Heart right ventricle (tissue), 16 donors: ENCODE data around the gene ADGRG6. TPM values are rescaled to one million over a fixed set of nuclear protein-coding genes. Genes with fewer than 3 reads are reported as not detected.

Source experiments
- ATAC-seq, 8 donors: fragments of 200-7000 bp; cut with Tn5 transposase; one replicate each; pipeline ENCODE4 v1.9.1; 2020; ENCODE audit warnings: mild to moderate bottlenecking in 8 of 8, moderate library complexity in 8 of 8, moderate number of reproducible peaks in 1 of 8
- DNase-seq, 2 donors: peaks; one replicate each; pipeline ENCODE4 v3.0.0-alpha.2; 2020
- H3K27ac ChIP-seq, 10 donors: fragments of 200-600 bp; sonication (generic) in 2 of 10; one replicate each; pipeline versions ENCODE4 v1.5.0 to v1.8.0; 2020 to 2022; ENCODE audit warnings: mild to moderate bottlenecking in 3 of 10
- H3K27me3 ChIP-seq, 7 donors: fragments of 200-600 bp; one replicate each; pipeline ENCODE4 v1.8.0; 2021 to 2022; ENCODE audit warnings: mild to moderate bottlenecking in 2 of 7
- H3K36me3 ChIP-seq, 9 donors: fragments of 200-600 bp; sonication (generic) in 1 of 9; one replicate each; pipeline versions ENCODE4 v1.5.0 to v1.8.0; 2020 to 2022; ENCODE audit warnings: mild to moderate bottlenecking in 2 of 9
- H3K4me1 ChIP-seq, 9 donors: fragments of 200-600 bp; sonication (generic) in 1 of 9; one replicate each; pipeline versions ENCODE4 v1.5.0 to v1.8.0; 2020 to 2022; ENCODE audit warnings: mild to moderate bottlenecking in 4 of 9
- H3K4me3 ChIP-seq, 10 donors: fragments of 200-600 bp; sonication (generic) in 2 of 10; one replicate each; pipeline versions ENCODE4 v1.5.0 to v1.8.0; 2020 to 2022; ENCODE audit warnings: mild to moderate bottlenecking in 7 of 10, moderate library complexity in 2 of 10
- H3K9me3 ChIP-seq, 11 donors: fragments of 200-600 bp in 10 of 11; sonication (generic) in 2 of 11; one replicate each; pipeline versions ENCODE4 v1.5.0 to v1.8.0; 2013 to 2022; ENCODE audit warnings: mild to moderate bottlenecking in 2 of 11, control low read depth in 1 of 11, moderate library complexity in 1 of 11
- WGBS, 2 donors: extraction: QIAGEN DNeasy Blood & Tissue Kit; methylation state at CpG; one replicate each; pipeline ENCODE4 v1.1.7; 2013; ENCODE audit warnings: inconsistent platforms in 1 of 2; 5-methylcytosine and 5-hydroxymethylcytosine counted together
- intact Hi-C, 10 donors: fragments of 100-400 bp; cut with DNase I; formaldehyde crosslinking; loops; one replicate each; pipeline versions ENCODE4 v1.11.1 to v1.14.2; 2022
- polyA plus RNA-seq, 2 donors: library from polyadenylated mRNA; stranded (reverse); fragments of 200-250 nt; gene quantifications; one replicate each; pipeline ENCODE4 v1.2.3, GENCODE V29; 2013
- total RNA-seq, 10 donors: library from RNA; stranded (reverse); fragmentation: NEBNext Ultra II Directional in 3 of 10; extraction: Animal tissue kit (Norgen Biotek cat#: 25700) in 3 of 10; gene quantifications; one replicate each; pipeline versions ENCODE4 v1.2.1 to v1.2.4, GENCODE V29; 2021 to 2023
- TF ChIP-seq, protein P1 (sequence below), 9 donors: fragments of 200-600 bp; sonication (generic) in 2 of 9; IDR thresholded peaks; one replicate each; pipeline versions ENCODE4 v1.5.0 to v1.8.0; 2021 to 2022; ENCODE audit warnings: antibody characterized with exemption in 9 of 9, mild to moderate bottlenecking in 5 of 9, moderate library complexity in 1 of 9
- donor health status: Arrhythmogenic right ventricular cardiomyopathy.
- donor health status: ischemic (EF 13 %, LVEDD 7.1; RV severe dilation, severe dysfunction).
- donor health status: healthy with polysubstance abuse.
- donor health status: DM: no; HTN: yes; CAD: no.
- donor health status: DM: no; HTN: no; CAD: no.
- donor health status: ischemic (EF 25% LVEDD 6.9; RV normal size, moderate dysfunction).
- donor health status: ischemic (EF 25% LVEDD 5.7; RV mildly dilated, moderate dysfunction).
- donor health status: healthy.
- donor health status: DM: yes; HTN: yes; CAD: no.
- donor health status: Ischemic cardiomyopathy.
- donor health status: ischemic (EF 35%, LVEDD 5.7; RV mildly dilated, moderate dysfunction).
- donor health status: nonischemic (EF 11% LVEDD 7.7; RV severe dilation, severe dysfunction).
- donor health status: DM: yes; HTN: yes; CAD: no.
- donor health status: PGD.
- donor health status: ischemic (EF 29% LVEDD 5.4; RV normal size, mild dysfunction).
- donor health status: nonischemic (EF 23%, LVEDD 6.1; RV moderate dilation, normal function).

The ADGRG6 gene
- total and polyA plus RNA-seq, 12 donors: 0.93 to 5.9 (median 3.1) TPM

DNA sequence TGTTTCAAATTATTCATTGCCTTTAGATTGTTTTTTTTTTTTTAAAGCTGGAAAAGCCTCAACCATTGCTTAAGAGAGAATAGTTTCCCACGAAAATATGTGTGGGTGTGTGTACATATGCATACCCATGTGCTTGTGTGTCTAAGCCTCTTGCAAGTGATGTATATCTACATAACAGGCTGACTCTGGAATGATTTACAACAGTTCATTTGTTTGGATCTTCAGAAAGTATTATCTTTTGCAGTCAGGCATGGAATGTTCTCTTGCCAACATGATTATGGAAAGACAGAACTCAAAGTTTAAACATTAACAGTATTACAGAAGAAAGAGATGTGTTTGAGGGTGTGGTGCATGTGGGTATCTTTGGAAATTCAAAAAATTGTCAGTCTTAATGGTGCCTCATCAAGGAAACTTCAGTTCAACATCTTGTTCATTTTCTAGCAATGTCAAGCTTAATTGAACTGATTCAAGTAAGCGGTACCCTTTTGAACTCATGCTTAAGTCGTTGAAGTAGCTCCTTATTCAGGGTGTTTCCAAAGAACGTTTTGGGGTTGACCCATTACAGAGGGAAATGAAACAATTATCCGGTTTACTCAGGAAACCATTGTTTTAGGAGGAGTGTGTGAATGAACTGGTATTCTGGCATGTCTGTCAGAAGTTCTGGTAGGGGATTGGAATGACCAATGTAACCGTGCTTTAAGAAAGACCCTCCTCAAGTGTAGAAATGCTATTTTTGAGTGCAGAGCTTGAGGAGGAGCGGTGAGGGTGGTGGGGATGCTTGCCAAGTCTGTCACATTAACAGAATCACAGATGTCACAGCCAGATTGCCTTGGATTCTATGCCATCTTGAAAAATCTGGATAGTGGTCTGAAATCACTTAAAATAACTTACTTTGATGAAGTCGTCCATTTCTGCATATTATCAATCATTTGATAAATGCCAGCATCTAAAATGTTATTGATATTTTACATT, 60.3 kb downstream of the ADGRG6 start:
- intact Hi-C loops: no loop called here
- Histone ChIP-seq H3K27me3 (peaks cover 0 to 8% (median 0%) of the 10 kb centered on the region in 7 donors), H3K4me3 (no peak overlapping the region), H3K4me1 (peaks cover 0 to 2% (median 0%) of the 10 kb centered on the region in 9 donors), H3K36me3 (no peaks in the 10 kb centered on the region), H3K9me3 (no peaks in the 10 kb centered on the region), H3K27ac (no peak overlapping the region)
- ATAC-seq: no peak
- TF ChIP-seq, protein P1, sequence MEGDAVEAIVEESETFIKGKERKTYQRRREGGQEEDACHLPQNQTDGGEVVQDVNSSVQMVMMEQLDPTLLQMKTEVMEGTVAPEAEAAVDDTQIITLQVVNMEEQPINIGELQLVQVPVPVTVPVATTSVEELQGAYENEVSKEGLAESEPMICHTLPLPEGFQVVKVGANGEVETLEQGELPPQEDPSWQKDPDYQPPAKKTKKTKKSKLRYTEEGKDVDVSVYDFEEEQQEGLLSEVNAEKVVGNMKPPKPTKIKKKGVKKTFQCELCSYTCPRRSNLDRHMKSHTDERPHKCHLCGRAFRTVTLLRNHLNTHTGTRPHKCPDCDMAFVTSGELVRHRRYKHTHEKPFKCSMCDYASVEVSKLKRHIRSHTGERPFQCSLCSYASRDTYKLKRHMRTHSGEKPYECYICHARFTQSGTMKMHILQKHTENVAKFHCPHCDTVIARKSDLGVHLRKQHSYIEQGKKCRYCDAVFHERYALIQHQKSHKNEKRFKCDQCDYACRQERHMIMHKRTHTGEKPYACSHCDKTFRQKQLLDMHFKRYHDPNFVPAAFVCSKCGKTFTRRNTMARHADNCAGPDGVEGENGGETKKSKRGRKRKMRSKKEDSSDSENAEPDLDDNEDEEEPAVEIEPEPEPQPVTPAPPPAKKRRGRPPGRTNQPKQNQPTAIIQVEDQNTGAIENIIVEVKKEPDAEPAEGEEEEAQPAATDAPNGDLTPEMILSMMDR (IDR thresholded peaks at IDR 0.05): no peak
- no peak for DNase-seq
- WGBS, 2 donors: 58 to 59% methylated on average over 8 of the region's 8 CpGs

DNA sequence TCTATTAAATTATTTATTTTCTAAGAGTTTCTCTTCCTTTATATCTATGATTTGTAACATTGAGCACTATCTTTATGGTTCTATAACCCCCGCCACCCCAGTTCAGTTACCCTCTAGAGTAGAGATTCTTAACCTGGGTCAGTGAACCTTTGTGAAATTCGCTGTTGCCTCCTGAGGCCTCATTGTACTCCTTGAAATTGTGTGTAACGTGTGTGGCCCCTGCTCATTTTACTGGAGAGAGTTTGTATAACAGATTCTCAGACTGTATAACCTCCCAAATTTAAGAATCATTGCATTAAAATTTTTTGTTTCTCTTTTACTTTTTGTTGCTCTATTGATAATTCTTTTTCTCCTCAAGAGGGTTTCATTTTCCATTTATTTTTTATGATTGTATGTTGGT, 65.3 kb downstream of the ADGRG6 start:
- H3K4me3 ChIP-seq: no peak overlapping the region
- peaks cover 0 to 8% (median 0%) of the 10 kb centered on the region in 9 donors for H3K4me1 ChIP-seq
- ATAC-seq: no peak
- TF ChIP-seq, protein P1 (IDR thresholded peaks at IDR 0.05): no peak
- WGBS, 2 donors: 88 to 95% methylated on average over 3 of the region's 3 CpGs
- H3K36me3 ChIP-seq: no peaks in the 10 kb centered on the region
- intact Hi-C loops: no loop called here
- peaks cover 0 to 4% (median 0%) of the 10 kb centered on the region in 7 donors for H3K27me3 ChIP-seq
- no peak overlapping the region for H3K27ac ChIP-seq
- DNase-seq: no peak
- H3K9me3 ChIP-seq: no peaks in the 10 kb centered on the region

DNA sequence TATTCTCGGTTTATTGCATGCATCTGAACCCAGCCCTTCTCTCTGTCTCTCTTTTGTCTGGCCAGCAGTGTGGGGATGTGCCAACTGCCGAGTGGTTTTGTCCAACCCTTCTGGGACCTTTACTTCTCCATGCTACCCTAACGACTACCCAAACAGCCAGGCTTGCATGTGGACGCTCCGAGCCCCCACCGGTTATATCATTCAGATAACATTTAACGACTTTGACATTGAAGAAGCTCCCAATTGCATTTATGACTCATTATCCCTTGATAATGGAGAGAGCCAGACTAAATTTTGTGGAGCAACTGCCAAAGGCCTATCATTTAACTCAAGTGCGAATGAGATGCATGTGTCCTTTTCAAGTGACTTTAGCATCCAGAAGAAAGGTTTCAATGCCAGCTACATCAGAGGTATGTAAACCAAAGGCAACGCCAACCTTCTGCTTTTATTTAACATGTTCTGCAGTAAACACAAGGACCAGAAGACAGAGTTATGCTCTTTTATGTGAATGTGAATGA, 65.8 kb downstream of the ADGRG6 start:
- H3K9me3 ChIP-seq: no peaks in the 10 kb centered on the region
- intact Hi-C loops: no loop called here
- no peak overlapping the region for H3K27ac ChIP-seq
- H3K27me3 ChIP-seq: no peaks in the 10 kb centered on the region
- no peak overlapping the region for H3K4me3 ChIP-seq
- H3K36me3 ChIP-seq: no peaks in the 10 kb centered on the region
- ATAC-seq: peak in 4 of 8 donors; percentile 53 to 84 (median 60)
- 29 to 42% methylated on average over 9 of the region's 9 CpGs for WGBS, 2 donors
- TF ChIP-seq, protein P1 (IDR thresholded peaks at IDR 0.05): no peak
- peak in 1 of 2 donors; percentile 12 for DNase-seq
- H3K4me1 ChIP-seq: peaks cover 0 to 8% (median 0%) of the 10 kb centered on the region in 9 donors

DNA sequence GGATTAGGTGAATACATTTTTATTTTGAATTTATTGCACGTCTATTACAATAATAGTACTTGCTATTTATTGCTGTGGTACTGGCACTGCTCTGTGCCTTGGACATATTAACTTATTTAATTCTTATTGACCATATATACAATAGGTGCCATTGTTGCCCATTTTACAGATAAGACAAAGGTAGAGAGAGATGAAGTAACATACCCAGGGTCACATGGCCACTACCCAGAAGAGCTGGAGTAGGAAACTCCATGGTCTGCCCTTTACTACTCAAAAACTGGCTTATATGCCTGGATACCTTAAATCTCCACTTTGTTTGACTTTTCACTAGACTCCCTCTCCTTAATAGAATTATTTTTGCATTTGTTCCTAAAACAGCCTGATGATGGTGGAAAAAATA, 67.5 kb downstream of the ADGRG6 start:
- Histone ChIP-seq H3K9me3 (no peaks in the 10 kb centered on the region), H3K27ac (no peak overlapping the region), H3K27me3 (no peaks in the 10 kb centered on the region), H3K4me1 (peaks cover 0 to 8% (median 0%) of the 10 kb centered on the region in 9 donors), H3K36me3 (no peaks in the 10 kb centered on the region), H3K4me3 (no peak overlapping the region)
- 89 to 94% methylated on average over 1 of the region's 1 CpG for WGBS, 2 donors
- DNase-seq (no peak), ATAC-seq (no peak)
- TF ChIP-seq, protein P1 (IDR thresholded peaks at IDR 0.05): no peak
- intact Hi-C loops: no loop called here
